ENCODE measurements around the gene CYS1. TPM values are rescaled to one million over a fixed set of nuclear protein-coding genes. Genes with fewer than 3 reads are reported as not detected.

Gene CYS1
- total RNA-seq, 1 experiment from 2014 or later: 3.7 TPM

Other genes starting within 250 kb of the CYS1 start
- gene TAF1B, start 236.9 kb downstream of the CYS1 start, total RNA-seq (2021; ENCODE audit: unreplicated experiment): 27.9 TPM
- gene GRHL1, start 128.7 kb downstream of the CYS1 start, total RNA-seq (2021; ENCODE audit: unreplicated experiment): 8.5 TPM
- gene KLF11, start 36.9 kb downstream of the CYS1 start, total RNA-seq (2021; ENCODE audit: unreplicated experiment): 9.0 TPM
- 330 TPM for gene RRM2, start 42.3 kb upstream of the CYS1 start, total RNA-seq (2021; ENCODE audit: unreplicated experiment)
- 111 TPM for gene HPCAL1, start 222.5 kb upstream of the CYS1 start, total RNA-seq (2021; ENCODE audit: unreplicated experiment)